Prostate gland (tissue), 2 donors: ENCODE data around the gene DOCK2. TPM values are rescaled to one million over a fixed set of nuclear protein-coding genes. Genes with fewer than 3 reads are reported as not detected.

Source experiments
- DNase-seq: peaks from one replicate; pipeline ENCODE4 v3.0.0-alpha.2; 2019; ENCODE audit warnings: low spot score
- H3K27ac ChIP-seq, 2 donors: fragments of 200-600 bp; sonication (generic); 2 replicates each; pipeline ENCODE4 v1.5.1; 2017 to 2019
- H3K27me3 ChIP-seq: fragments of 200-600 bp; sonication (generic); replicated peaks from 2 replicates; pipeline ENCODE4 v1.5.1; 2019; ENCODE audit not compliant: insufficient read depth
- H3K36me3 ChIP-seq, 2 donors: fragments of 200-600 bp; sonication (generic); 1 replicate in 1 of 2; 2 replicates in 1 of 2; pipeline versions ENCODE4 v1.5.1 to v1.8.1; 2017 to 2019
- H3K4me1 ChIP-seq: fragments of 200-600 bp; sonication (generic); replicated peaks from 2 replicates; pipeline ENCODE4 v1.5.1; 2019
- H3K4me3 ChIP-seq, 2 donors: fragments of 200-600 bp; sonication (generic); 2 replicates each; pipeline ENCODE4 v1.5.1; 2017 to 2019
- H3K9me3 ChIP-seq: fragments of 200-600 bp; sonication (generic); 2 replicates; pipeline ENCODE4 v1.5.1; 2017
- CTCF ChIP-seq, 4 experiments: fragments of 200-600 bp in 2 of 4; fragments of 450-650 bp in 2 of 4; sonication (generic) in 2 of 4; IDR thresholded peaks; 1 replicate in 3 of 4; 2 replicates in 1 of 4; pipeline ENCODE4 v1.5.1; 2016 to 2019; ENCODE audit warnings: antibody characterized with exemption in 4 of 4, mild to moderate bottlenecking in 2 of 4, moderate library complexity in 2 of 4
- POLR2A ChIP-seq: fragments of 450-650 bp; IDR thresholded peaks from one replicate; pipeline ENCODE4 v1.6.1; 2016; ENCODE audit warnings: antibody characterized with exemption, mild to moderate bottlenecking
- POLR2AphosphoS5 ChIP-seq: sonication (generic); formaldehyde crosslinking; IDR thresholded peaks from one replicate; pipeline ENCODE4 v1.6.1; 2017; ENCODE audit warnings: antibody characterized with exemption
- WGBS: methylation state at CpG from one replicate; pipeline ENCODE4 v1.1.5; 2018; 5-methylcytosine and 5-hydroxymethylcytosine counted together
- intact Hi-C: fragments of 100-400 bp; cut with DNase I; formaldehyde crosslinking; loops from one replicate; pipeline ENCODE4 v1.14.2; 2022
- total RNA-seq, 2 donors: library from RNA; depleted of rRNA; stranded (reverse); fragments of >200 nt; gene quantifications; one replicate each; pipeline ENCODE4 v1.1.0, GENCODE V29; 2016

The DOCK2 gene
- total RNA-seq, 2 donors from 2014 or later, result 2.5 to 6.2 TPM

DNA sequence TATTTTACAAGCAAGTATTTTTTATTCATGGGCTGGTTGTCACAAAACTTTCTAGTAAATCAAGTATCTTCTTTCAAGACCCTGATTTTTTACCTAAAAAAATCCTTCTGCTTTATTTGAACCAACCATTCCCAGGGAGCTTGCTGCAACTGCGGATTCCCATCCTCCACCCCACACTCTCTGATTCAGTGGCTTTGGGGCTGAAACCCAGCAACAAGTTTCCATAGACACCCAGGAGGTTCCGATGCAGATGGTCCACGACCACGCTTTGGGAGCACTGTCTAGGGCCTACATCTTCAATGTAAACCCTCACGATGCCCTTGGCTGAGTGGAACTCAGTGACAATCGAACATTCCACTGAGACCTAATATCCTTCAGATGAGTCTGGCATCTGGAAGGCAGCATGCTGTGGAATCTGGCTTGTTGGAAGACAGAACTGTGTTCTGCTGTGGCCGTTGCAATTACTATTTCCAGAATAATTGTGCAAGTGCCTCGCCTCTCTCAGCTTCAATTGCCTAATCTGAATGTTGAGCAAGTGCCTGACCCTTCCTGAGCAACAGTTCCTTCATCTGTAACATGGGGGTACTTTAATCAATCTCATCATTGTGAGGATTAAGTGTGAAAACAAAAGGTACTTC lies 238.1 kb downstream of the DOCK2 start:
- no peaks in the 10 kb centered on the region for H3K36me3 ChIP-seq
- no peak for TF ChIP-seq POLR2A
- TF ChIP-seq CTCF (IDR thresholded peaks at IDR 0.05), result no peak
- no peak for TF ChIP-seq POLR2AphosphoS5
- H3K4me1 ChIP-seq, result no peaks in the 10 kb centered on the region
- H3K4me3 ChIP-seq, result no peak overlapping the region
- WGBS, result 78% methylated on average over 8 of the region's 8 CpGs
- no peak overlapping the region for H3K27ac ChIP-seq
- DNase-seq, result no peak
- H3K27me3 ChIP-seq, result no peaks in the 10 kb centered on the region
- intact Hi-C loops, result no loop called here
- no peaks in the 10 kb centered on the region for H3K9me3 ChIP-seq

- no peak overlapping the region for H3K27ac ChIP-seq
- no peaks in the 10 kb centered on the region for H3K27me3 ChIP-seq
- no peak overlapping the region for H3K4me3 ChIP-seq
- H3K9me3 ChIP-seq, result no peaks in the 10 kb centered on the region
- TF ChIP-seq POLR2AphosphoS5, result no peak
- TF ChIP-seq POLR2A, result no peak
- no peak for TF ChIP-seq CTCF (IDR thresholded peaks at IDR 0.05)
- no peak for DNase-seq
- WGBS, result 54% methylated on average over 4 of the region's 4 CpGs
- H3K4me1 ChIP-seq, result no peaks in the 10 kb centered on the region
- intact Hi-C loops, result no loop called here
- H3K36me3 ChIP-seq, result no peaks in the 10 kb centered on the region
Measured at GRCh38 chr5:169875731-169876130, 238.7 kb downstream of the DOCK2 start.

GRCh38 chr5:169876386-169876785 lies 239.3 kb downstream of the DOCK2 start:
- H3K4me1 ChIP-seq, result no peaks in the 10 kb centered on the region
- no peak for TF ChIP-seq POLR2A
- TF ChIP-seq POLR2AphosphoS5, result no peak
- no peak for TF ChIP-seq CTCF (IDR thresholded peaks at IDR 0.05)
- intact Hi-C loops, result no loop called here
- 80% methylated on average over 1 of the region's 1 CpG for WGBS
- no peak overlapping the region for H3K27ac ChIP-seq
- H3K36me3 ChIP-seq, result no peaks in the 10 kb centered on the region
- DNase-seq, result no peak
- no peak overlapping the region for H3K4me3 ChIP-seq
- no peaks in the 10 kb centered on the region for H3K9me3 ChIP-seq
- no peaks in the 10 kb centered on the region for H3K27me3 ChIP-seq

DNA sequence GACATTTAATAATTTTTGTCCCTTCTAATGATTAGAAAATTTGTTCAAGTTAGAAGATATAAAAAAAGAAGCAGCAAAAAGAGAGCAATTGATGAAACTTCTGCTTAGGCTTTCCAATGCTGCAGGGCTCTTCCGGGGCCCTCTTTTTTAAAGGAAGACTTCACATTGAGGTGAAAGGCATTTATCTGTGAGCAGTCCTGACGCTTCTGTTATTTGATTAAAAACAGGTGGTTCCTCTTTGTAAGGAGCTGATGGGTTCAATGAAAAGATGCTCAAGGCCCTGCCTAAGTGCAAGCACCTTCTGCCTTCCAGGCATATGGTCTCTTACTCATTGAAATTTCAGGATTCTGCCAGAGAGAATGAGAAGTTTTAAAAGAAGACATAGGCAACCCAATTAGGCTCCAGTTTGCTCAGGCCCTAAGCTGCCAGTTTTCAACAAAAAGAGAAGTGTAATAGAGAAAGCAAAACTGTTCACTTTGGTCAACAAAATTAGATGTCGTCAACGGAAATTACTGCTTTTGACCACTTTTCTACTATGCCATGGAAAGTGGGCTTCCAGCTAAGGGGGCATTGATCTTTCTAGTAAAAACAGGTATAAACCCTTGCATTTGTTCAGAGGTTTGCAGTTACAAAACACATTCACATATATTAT lies 243.1 kb downstream of the DOCK2 start:
- DNase-seq, result no peak
- H3K27ac ChIP-seq, result no peak overlapping the region
- intact Hi-C loops, result no loop called here
- no peak overlapping the region for H3K4me3 ChIP-seq
- no peaks in the 10 kb centered on the region for H3K9me3 ChIP-seq
- WGBS, result 82% methylated on average over 4 of the region's 4 CpGs
- H3K4me1 ChIP-seq, result no peaks in the 10 kb centered on the region
- TF ChIP-seq POLR2A, result no peak
- no peak for TF ChIP-seq POLR2AphosphoS5
- TF ChIP-seq CTCF (IDR thresholded peaks at IDR 0.05), result no peak
- no peaks in the 10 kb centered on the region for H3K36me3 ChIP-seq
- H3K27me3 ChIP-seq, result peaks cover 5% of the 10 kb centered on the region

GRCh38 chr5:169880785-169881184 lies 243.7 kb downstream of the DOCK2 start:
- no peak overlapping the region for H3K4me3 ChIP-seq
- H3K27me3 ChIP-seq, result peaks cover 5% of the 10 kb centered on the region
- no peaks in the 10 kb centered on the region for H3K36me3 ChIP-seq
- no peak for DNase-seq
- no peaks in the 10 kb centered on the region for H3K4me1 ChIP-seq
- intact Hi-C loops, result no loop called here
- H3K9me3 ChIP-seq, result no peaks in the 10 kb centered on the region
- no peak overlapping the region for H3K27ac ChIP-seq
- no peak for TF ChIP-seq CTCF (IDR thresholded peaks at IDR 0.05)
- TF ChIP-seq POLR2A, result no peak
- no peak for TF ChIP-seq POLR2AphosphoS5
- 76% methylated on average over 2 of the region's 2 CpGs for WGBS
